Measurements from ENCODE around the gene ZBTB39. TPM values are rescaled to one million over a fixed set of nuclear protein-coding genes. Genes with fewer than 3 reads are reported as not detected.

ZBTB39 gene
- total RNA-seq, 1 donor from 2014 or later, result 2.7 TPM

GRCh38 chr12:57044889-57045288, 38.5 kb upstream of the ZBTB39 start:
- no peak for TF ChIP-seq CTCF (IDR thresholded peaks at IDR 0.05; ENCODE audit: borderline replicate concordance)
- no peak overlapping the region for H3K27ac ChIP-seq (replicated peaks)
- intact Hi-C loops (cut with micrococcal nuclease), result no loop called here
- H3K27me3 ChIP-seq (ENCODE audit: low read depth), result peaks cover 61% of the 10 kb centered on the region
- no peaks in the 10 kb centered on the region for H3K9me3 ChIP-seq (replicated peaks)
- H3K4me1 ChIP-seq, result no peaks in the 10 kb centered on the region
- no peak overlapping the region for H3K4me3 ChIP-seq
- H3K36me3 ChIP-seq, result no peaks in the 10 kb centered on the region
- DNase-seq, result no peak

DNA sequence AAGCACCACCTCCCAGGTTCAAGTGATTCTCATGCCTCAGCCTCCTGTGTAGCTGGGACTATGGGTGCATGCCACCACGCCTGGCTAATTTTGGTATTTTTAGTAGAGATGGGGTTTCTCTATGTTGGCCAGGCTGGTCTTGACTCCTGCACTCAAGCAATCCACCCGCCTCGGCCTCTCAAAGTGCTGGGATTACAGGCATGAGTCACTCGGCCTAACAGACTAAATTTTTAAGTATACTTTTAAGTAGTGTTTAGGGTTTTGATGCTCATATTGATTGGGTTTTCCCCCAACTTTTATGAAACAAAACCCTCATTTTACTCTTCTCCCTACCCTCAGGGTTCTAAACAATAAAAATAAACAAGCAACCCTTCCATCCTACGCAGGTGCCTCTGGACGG, 38.1 kb upstream of the ZBTB39 start:
- DNase-seq, result no peak
- Histone ChIP-seq H3K4me3 (no peak overlapping the region), H3K4me1 (no peaks in the 10 kb centered on the region), H3K9me3 (replicated peaks) (no peaks in the 10 kb centered on the region), H3K27ac (replicated peaks) (no peak overlapping the region), H3K27me3 (ENCODE audit: low read depth) (peaks cover 61% of the 10 kb centered on the region), H3K36me3 (no peaks in the 10 kb centered on the region)
- no peak for TF ChIP-seq CTCF (IDR thresholded peaks at IDR 0.05; ENCODE audit: borderline replicate concordance)
- intact Hi-C loops (cut with micrococcal nuclease), result no loop called here

DNA sequence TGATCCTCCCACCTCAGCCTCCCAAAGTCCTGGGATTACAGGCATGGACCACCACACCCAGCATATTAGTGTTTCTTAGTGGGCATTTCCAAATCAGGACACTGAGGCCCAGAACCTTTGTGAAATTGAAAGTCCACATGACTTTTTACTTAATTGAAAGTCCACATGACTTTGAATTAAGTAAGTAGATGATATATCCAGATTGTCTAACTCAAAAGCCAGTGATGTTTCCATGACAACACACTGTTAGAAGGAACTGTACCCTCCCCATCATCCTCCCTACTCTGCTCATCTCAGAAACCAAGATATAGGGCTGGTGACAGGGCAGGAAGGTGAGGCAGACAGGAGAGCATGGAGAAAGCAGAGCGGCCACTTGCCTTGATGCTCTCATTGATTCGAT, 36.3 kb upstream of the ZBTB39 start:
- no peaks in the 10 kb centered on the region for H3K9me3 ChIP-seq (replicated peaks)
- H3K27me3 ChIP-seq (ENCODE audit: low read depth), result peaks cover 53% of the 10 kb centered on the region
- H3K4me3 ChIP-seq, result no peak overlapping the region
- no peaks in the 10 kb centered on the region for H3K4me1 ChIP-seq
- no peak for DNase-seq
- no peak for TF ChIP-seq CTCF (IDR thresholded peaks at IDR 0.05; ENCODE audit: borderline replicate concordance)
- no peak overlapping the region for H3K27ac ChIP-seq (replicated peaks)
- no peaks in the 10 kb centered on the region for H3K36me3 ChIP-seq
- intact Hi-C loops (cut with micrococcal nuclease), result no loop called here

GRCh38 chr12:57040750-57041149, 34.4 kb upstream of the ZBTB39 start:
- Histone ChIP-seq H3K4me3 (no peak overlapping the region), H3K4me1 (no peaks in the 10 kb centered on the region), H3K27ac (replicated peaks) (no peak overlapping the region), H3K36me3 (no peaks in the 10 kb centered on the region), H3K27me3 (ENCODE audit: low read depth) (peaks cover 34% of the 10 kb centered on the region), H3K9me3 (replicated peaks) (no peaks in the 10 kb centered on the region)
- TF ChIP-seq CTCF (IDR thresholded peaks at IDR 0.05; ENCODE audit: borderline replicate concordance), result no peak
- DNase-seq, result no peak
- intact Hi-C loops (cut with micrococcal nuclease), result no loop called here

GRCh38 chr12:57040211-57040610, 33.9 kb upstream of the ZBTB39 start:
- no peak overlapping the region for H3K27ac ChIP-seq (replicated peaks)
- intact Hi-C loops (cut with micrococcal nuclease), result no loop called here
- H3K9me3 ChIP-seq (replicated peaks), result no peaks in the 10 kb centered on the region
- H3K4me1 ChIP-seq, result no peaks in the 10 kb centered on the region
- peaks cover 29% of the 10 kb centered on the region for H3K27me3 ChIP-seq (ENCODE audit: low read depth)
- no peaks in the 10 kb centered on the region for H3K36me3 ChIP-seq
- no peak for TF ChIP-seq CTCF (IDR thresholded peaks at IDR 0.05; ENCODE audit: borderline replicate concordance)
- DNase-seq, result no peak
- H3K4me3 ChIP-seq, result no peak overlapping the region

All from left ventricle myocardium inferior (tissue), 1 donor.